Skeletal muscle satellite cell (primary cell): ENCODE data around the gene TPTE. TPM values are rescaled to one million over a fixed set of nuclear protein-coding genes. Genes with fewer than 3 reads are reported as not detected.
"Not testable (repeated sequence)": the region's sequence is repeated elsewhere in the genome, so short reads cannot be mapped to it uniquely, and the experiment has no call there.

Experiments used
- H3K27me3 ChIP-seq: 2 replicates; pipeline ENCODE4 v1.7.0; 2013; ENCODE audit warnings: low read length; ENCODE audit not compliant: control insufficient read depth, insufficient read depth
- H3K36me3 ChIP-seq: 2 replicates; pipeline ENCODE4 v1.7.0; 2013; ENCODE audit warnings: mild to moderate bottlenecking, control low read depth, low read length; ENCODE audit not compliant: insufficient read depth
- H3K4me1 ChIP-seq: 2 replicates; pipeline ENCODE4 v1.7.0; 2013; ENCODE audit warnings: low read length; ENCODE audit not compliant: control insufficient read depth, insufficient read depth
- H3K4me2 ChIP-seq: 2 replicates; pipeline ENCODE4 v1.7.0; 2013; ENCODE audit warnings: mild to moderate bottlenecking, low read length
- H3K4me3 ChIP-seq: 2 replicates; pipeline ENCODE4 v1.7.0; 2013; ENCODE audit warnings: low read length
- H3K9ac ChIP-seq: 2 replicates; pipeline ENCODE4 v1.7.0; 2013; ENCODE audit warnings: mild to moderate bottlenecking, low read depth, low read length, moderate library complexity
- H3K9me3 ChIP-seq: replicated peaks from 2 replicates; pipeline ENCODE4 v1.7.0; 2013; ENCODE audit warnings: mild to moderate bottlenecking, control low read depth, low read length
- total RNA-seq: library from RNA; depleted of rRNA; stranded (reverse); fragments of >200 nt; gene quantifications from 2 replicates; pipeline ENCODE4 v1.2.3, GENCODE V29; 2012; rRNA removed

Gene TPTE
- total RNA-seq: not detected in 2 replicates

DNA sequence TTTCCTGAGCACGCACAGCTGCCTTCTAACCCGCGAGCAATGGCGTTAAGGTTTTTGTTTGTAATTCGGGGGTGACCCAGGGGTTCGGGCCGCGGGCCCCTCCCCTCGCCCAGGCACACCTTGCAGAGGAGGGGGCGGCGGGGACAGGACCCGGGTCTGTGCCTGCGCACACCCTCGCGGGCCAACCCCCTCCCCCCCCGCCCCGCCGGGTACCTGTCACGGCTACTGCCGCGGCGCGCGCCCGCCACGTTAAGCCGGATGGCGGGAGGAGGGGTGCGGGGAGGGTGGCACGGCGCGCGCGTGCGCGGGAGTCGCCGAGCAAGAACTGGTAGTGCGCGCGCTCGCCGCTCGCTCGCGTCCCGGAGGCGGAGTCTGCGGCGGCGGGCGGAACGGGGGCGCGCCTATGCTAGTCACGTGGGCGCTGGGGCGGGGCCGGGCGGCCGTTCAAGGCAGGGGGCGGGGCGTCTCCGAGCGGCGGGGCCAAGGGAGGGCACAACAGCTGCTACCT is at the start of gene TPTE:
Gene TPTE, plus strand, starts transcription at position 493 of the 508 bp plus-strand sequence. CDS start 17,141 bp downstream, outside the sequence.
- no peak within 1 kb of the TSS for H3K4me2 ChIP-seq
- no peaks in the 10 kb centered on the region for H3K27me3 ChIP-seq
- no peak within 1 kb of the TSS for H3K4me3 ChIP-seq
- H3K9me3 ChIP-seq: peaks cover 3% of the 10 kb centered on the region
- no peaks in the 10 kb centered on the region for H3K36me3 ChIP-seq
- no peak within 1 kb of the TSS for H3K9ac ChIP-seq
- no peaks in the 10 kb centered on the region for H3K4me1 ChIP-seq

DNA sequence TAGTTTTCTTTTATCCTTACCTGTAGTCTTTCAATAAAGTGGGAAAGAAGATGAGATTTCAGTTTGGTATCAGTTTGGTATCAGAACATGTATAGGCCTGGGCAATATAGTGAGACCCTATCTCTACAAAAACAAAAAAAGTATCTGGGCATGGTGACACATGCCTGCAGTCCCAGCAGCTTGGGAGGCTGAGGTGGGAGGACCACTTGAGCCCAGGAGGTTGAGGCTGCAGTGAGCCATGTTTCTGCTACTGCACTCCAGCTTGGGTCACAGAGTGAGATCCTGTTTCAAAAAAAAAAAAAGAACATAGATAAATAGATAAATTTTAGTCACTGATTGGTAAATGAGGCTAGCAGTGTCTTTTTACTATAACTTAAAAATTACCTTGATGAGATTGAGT is 49.4 kb upstream of the TPTE start:
- not testable (repeated sequence) for H3K4me2 ChIP-seq, H3K9me3 ChIP-seq, H3K4me3 ChIP-seq, H3K9ac ChIP-seq, H3K27me3 ChIP-seq, H3K4me1 ChIP-seq, H3K36me3 ChIP-seq

GRCh38 chr21:10477794-10478193 is 43.6 kb upstream of the TPTE start:
- H3K4me3 ChIP-seq, H3K9me3 ChIP-seq, H3K4me1 ChIP-seq, H3K9ac ChIP-seq, H3K36me3 ChIP-seq, H3K27me3 ChIP-seq, H3K4me2 ChIP-seq: not testable (repeated sequence)

DNA sequence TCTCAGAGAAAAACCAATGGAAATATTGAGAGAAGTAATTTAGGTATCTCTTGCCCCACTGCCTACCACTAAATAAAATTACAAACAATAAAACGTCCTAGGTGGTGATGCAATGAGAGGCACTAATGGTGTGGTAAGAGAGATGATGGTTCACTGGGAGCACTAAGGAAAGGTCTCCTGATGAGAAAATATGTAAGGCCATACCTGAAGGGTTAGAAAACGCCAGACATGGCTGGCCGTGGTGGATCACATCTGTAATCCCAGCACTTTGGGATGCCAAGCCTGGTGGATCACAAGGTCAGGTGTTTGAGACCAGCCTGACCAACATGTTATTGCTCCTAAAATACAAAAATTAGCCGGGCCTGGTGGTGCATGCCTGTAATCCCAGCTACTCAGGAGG is 41.5 kb upstream of the TPTE start:
- not testable (repeated sequence) for H3K4me3 ChIP-seq, H3K4me1 ChIP-seq, H3K27me3 ChIP-seq, H3K9me3 ChIP-seq, H3K4me2 ChIP-seq, H3K36me3 ChIP-seq, H3K9ac ChIP-seq

GRCh38 chr21:10484864-10485263 is 36.5 kb upstream of the TPTE start:
- H3K27me3 ChIP-seq, H3K4me3 ChIP-seq, H3K9me3 ChIP-seq, H3K9ac ChIP-seq, H3K36me3 ChIP-seq, H3K4me2 ChIP-seq, H3K4me1 ChIP-seq: not testable (repeated sequence)

GRCh38 chr21:10490453-10490852 is 30.9 kb upstream of the TPTE start:
- not testable (repeated sequence) for H3K9me3 ChIP-seq, H3K36me3 ChIP-seq, H3K4me3 ChIP-seq, H3K9ac ChIP-seq, H3K4me2 ChIP-seq, H3K4me1 ChIP-seq, H3K27me3 ChIP-seq

GRCh38 chr21:10511116-10511515 is 10.3 kb upstream of the TPTE start:
- Histone ChIP-seq H3K4me3 (no peak overlapping the region), H3K4me2 (no peak overlapping the region), H3K36me3 (no peaks in the 10 kb centered on the region), H3K9me3 (peaks cover 5% of the 10 kb centered on the region), H3K27me3 (no peaks in the 10 kb centered on the region), H3K4me1 (no peaks in the 10 kb centered on the region), H3K9ac (no peak overlapping the region)

DNA sequence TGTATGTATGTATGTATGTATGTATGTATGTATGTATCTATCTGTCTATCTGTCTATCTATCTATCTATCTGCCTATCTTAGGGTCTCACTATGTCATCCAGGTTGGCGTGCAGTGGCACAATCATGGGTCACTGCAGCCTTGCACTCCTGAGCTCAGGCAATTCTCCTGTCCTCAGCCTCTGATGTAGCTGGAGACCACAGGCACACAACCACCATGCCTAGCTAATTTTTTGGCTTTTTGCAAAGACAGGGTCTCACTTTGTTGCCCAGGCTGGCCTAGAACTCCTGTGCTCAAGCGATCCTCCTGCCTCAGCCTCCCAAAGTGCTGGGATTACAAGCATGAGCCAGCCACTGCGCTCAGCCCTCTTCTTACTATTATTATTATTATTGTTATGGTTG is 4.5 kb upstream of the TPTE start:
- not testable (repeated sequence) for H3K4me3 ChIP-seq, H3K4me1 ChIP-seq, H3K9ac ChIP-seq, H3K27me3 ChIP-seq, H3K36me3 ChIP-seq, H3K4me2 ChIP-seq, H3K9me3 ChIP-seq

DNA sequence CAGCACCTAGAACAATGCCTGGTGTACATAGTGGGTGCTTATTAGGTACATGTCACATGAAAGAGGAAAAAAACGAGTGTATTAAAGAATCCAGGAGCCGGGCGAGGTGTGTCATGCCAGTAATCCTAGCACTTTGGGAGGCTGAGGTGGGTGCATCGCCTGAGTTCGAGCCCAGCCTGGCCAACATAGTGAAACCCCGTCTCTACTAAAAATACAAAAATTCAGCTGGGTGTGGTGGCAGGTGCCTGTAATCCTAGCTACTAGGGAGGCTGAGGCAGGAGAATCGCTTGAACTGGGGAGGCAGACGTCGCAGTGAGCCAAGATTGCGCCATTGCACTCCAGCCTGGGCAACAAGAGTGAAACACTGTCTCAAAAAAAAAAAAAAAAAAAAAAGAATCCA is 3.5 kb upstream of the TPTE start:
- not testable (repeated sequence) for H3K36me3 ChIP-seq, H3K4me1 ChIP-seq, H3K9me3 ChIP-seq, H3K27me3 ChIP-seq, H3K9ac ChIP-seq, H3K4me2 ChIP-seq, H3K4me3 ChIP-seq

DNA sequence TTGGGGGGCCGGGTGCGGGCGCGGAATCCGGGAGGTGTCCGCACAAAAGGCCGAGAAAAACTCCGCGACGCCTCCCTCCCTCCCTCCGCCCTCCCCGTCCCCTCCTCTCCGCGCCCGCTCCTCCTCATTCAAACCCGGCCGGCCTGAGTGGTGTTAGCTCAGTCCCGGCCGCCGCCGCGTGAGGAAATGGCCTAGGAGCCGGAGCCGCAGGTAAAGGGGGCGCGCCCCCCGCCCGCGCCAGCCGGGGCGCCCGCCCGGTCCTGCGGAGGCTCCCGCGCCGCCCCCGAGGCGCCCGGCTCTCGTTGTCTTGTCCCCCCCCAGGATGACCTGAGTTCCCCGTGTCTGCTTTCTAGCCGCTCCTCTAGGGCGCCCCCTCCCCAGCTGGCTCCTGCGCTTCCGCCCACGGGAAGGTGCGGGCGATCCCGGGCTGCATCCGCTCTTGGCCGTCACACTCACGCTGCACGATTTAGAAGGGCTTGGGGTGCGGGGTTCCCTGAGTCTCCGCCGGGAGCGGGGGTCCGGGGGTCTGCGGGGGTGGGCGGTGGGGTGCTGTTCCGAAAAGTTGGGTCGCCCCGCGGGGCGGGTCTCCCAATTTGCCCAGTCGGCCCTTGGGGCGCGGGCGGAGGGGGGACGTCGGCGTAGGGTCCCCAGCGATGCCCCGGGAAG is 585 bp downstream of the TPTE start:
- H3K27me3 ChIP-seq, H3K4me3 ChIP-seq, H3K4me2 ChIP-seq, H3K9ac ChIP-seq, H3K4me1 ChIP-seq, H3K36me3 ChIP-seq, H3K9me3 ChIP-seq: not testable (repeated sequence)

DNA sequence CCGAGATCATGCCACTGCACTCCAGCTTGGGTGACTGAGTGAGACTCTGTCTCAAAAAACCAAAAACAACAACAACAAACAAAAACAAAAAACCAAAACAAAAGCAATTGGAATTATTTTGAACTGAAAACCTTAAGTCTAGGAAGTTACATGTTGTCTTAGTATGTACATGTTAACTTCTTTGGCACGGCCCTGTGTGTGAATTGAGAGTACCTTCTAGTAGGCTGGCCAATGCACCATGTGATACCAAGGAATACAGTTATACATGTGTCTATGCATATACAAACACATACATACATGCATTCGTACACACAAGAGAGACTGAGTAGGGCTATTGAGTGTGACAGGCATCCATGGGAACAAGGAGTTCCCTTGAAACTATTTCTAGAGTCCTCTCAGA is 18.6 kb downstream of the TPTE start:
- Histone ChIP-seq H3K4me1 (no peaks in the 10 kb centered on the region), H3K9me3 (peaks cover 26% of the 10 kb centered on the region), H3K4me2 (no peak overlapping the region), H3K27me3 (no peaks in the 10 kb centered on the region), H3K9ac (no peak overlapping the region), H3K4me3 (no peak overlapping the region), H3K36me3 (no peaks in the 10 kb centered on the region)

DNA sequence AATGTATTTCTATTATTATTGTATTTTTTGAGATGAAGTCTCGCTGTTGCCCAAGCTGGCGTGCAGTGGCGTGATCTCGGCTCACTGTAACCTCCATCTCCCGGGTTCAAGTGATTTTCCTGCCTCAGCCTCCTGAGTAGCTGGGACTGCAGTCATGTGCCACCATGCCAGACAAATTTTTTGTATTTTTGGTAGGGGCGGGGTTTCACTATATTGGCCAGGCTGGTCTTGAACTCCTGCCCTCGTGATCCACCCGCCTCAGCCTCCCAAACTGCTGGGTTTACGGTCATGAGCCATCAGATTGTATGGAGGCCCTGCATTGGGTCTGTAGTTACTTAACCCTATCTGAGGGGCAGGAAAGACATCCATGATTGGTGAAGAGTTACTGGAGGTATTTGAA is 23.0 kb downstream of the TPTE start:
- peaks cover 35% of the 10 kb centered on the region for H3K9me3 ChIP-seq
- not testable (repeated sequence) for H3K4me2 ChIP-seq, H3K27me3 ChIP-seq, H3K4me3 ChIP-seq, H3K4me1 ChIP-seq, H3K36me3 ChIP-seq, H3K9ac ChIP-seq
